ENCODE measurements around the gene CARD9. TPM values are rescaled to one million over a fixed set of nuclear protein-coding genes. Genes with fewer than 3 reads are reported as not detected.

CARD9 gene
- total RNA-seq, 1 donor from 2014 or later: 1.4 TPM

DNA sequence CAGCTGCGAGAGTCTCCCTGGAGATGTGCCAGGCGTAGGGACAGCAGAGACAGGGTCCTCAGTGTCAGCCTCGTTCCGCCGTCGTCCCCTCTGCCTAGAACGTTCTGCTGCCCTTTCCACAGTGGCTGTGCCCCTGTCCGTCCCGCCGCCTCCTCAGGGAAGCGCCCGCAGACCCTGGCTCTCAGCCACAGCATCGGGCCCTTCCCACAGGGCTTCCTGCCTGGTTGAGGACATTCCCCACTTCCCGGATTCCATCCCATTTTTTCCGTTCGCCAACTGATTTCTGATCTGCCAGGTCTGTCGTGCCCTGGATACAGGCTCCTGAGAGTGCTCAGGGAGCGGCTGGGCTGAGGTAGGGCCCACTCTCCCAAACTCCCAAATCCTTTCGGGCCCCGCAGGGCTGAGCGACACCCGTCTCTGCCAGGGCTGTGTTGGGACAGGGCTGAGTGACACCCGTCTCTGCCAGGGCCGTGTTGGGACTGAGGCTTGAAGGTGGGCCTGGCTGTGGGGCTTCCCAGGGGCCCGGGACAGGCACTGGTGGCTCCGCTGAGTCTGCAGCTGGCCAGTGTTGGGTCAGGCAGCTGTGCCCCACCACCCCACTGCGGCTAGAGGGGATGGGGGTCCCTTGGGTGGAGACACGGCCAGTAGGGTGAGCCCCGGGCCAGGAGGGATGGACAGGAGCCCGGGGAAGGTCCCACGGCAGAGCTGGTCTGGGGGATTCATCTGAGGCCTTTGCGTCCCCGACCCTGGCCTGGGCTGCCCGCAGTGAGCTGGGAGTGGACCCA is 25.8 kb downstream of the CARD9 start:
- no peaks in the 10 kb centered on the region for H3K36me3 Mint-ChIP-seq (ENCODE audit: low read depth)
- H3K4me1 Mint-ChIP-seq: peaks cover 19% of the 10 kb centered on the region
- peaks cover 5% of the 10 kb centered on the region for H3K27me3 Mint-ChIP-seq (ENCODE audit: low read depth)
- H3K27ac Mint-ChIP-seq (ENCODE audit: unreplicated experiment): no peak overlapping the region
- no peaks in the 10 kb centered on the region for H3K9me3 Mint-ChIP-seq
- no peak for DNase-seq (ENCODE audit: low read depth, low spot score)
- TF ChIP-seq, protein P1, sequence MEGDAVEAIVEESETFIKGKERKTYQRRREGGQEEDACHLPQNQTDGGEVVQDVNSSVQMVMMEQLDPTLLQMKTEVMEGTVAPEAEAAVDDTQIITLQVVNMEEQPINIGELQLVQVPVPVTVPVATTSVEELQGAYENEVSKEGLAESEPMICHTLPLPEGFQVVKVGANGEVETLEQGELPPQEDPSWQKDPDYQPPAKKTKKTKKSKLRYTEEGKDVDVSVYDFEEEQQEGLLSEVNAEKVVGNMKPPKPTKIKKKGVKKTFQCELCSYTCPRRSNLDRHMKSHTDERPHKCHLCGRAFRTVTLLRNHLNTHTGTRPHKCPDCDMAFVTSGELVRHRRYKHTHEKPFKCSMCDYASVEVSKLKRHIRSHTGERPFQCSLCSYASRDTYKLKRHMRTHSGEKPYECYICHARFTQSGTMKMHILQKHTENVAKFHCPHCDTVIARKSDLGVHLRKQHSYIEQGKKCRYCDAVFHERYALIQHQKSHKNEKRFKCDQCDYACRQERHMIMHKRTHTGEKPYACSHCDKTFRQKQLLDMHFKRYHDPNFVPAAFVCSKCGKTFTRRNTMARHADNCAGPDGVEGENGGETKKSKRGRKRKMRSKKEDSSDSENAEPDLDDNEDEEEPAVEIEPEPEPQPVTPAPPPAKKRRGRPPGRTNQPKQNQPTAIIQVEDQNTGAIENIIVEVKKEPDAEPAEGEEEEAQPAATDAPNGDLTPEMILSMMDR (conservative IDR thresholded peaks at IDR 0.05): no peak
- peak overlapping the region; percentile 47 for H3K4me3 Mint-ChIP-seq

DNA sequence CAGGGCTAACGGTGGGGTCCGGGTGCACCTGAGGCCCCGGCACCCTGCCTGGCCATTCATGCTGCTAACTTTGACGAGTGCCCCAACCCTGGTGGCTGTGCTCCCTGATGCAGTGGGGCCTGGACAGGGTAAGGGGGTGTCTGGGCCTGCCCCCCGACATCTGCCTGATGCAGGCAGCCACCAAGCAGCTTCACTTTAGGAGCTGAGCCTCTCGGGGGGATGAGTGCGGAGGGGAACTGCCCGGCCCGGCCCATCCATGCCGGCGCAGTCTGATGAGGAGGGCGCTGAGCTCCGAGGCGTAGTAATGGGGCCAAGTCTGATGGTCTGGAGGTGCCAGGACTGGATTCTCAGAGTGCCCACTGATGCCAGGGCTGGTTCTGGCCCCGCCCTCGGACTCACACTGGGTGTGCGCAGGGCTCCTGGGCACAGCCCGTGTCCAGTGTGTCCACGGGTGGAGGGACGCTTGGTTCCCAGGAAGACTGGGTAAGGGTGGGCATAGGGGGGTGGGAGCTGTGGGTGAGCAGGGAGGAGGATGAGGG is 26.5 kb downstream of the CARD9 start:
- no peak overlapping the region for H3K4me3 Mint-ChIP-seq
- H3K9me3 Mint-ChIP-seq: no peaks in the 10 kb centered on the region
- H3K36me3 Mint-ChIP-seq (ENCODE audit: low read depth): no peaks in the 10 kb centered on the region
- H3K4me1 Mint-ChIP-seq: peaks cover 22% of the 10 kb centered on the region
- no peak for DNase-seq (ENCODE audit: low read depth, low spot score)
- H3K27ac Mint-ChIP-seq (ENCODE audit: unreplicated experiment): no peak overlapping the region
- TF ChIP-seq, protein P1 (conservative IDR thresholded peaks at IDR 0.05): no peak
- peaks cover 5% of the 10 kb centered on the region for H3K27me3 Mint-ChIP-seq (ENCODE audit: low read depth)

DNA sequence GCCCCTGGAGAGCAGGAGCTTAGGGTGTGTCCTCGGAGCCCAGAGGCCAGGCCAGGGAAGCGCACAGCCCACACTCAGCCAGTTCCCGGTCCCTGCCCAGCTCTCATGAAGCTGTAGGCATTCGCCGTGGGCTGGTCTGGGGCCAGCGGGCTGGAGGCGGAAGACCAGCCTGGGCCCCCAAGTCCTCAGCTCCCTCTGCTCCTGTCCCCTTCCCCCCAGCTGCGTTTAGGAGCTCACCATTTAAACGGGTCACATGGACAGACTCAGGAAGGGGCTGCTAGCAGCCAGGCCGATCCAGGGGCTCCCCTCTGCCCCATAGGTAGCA is 27.4 kb downstream of the CARD9 start:
- Mint-ChIP-seq H3K36me3 (ENCODE audit: low read depth) (no peaks in the 10 kb centered on the region), H3K9me3 (no peaks in the 10 kb centered on the region), H3K27ac (ENCODE audit: unreplicated experiment) (no peak overlapping the region), H3K27me3 (ENCODE audit: low read depth) (peaks cover 5% of the 10 kb centered on the region), H3K4me1 (peaks cover 25% of the 10 kb centered on the region), H3K4me3 (peak overlapping the region; percentile 49)
- TF ChIP-seq, protein P1 (conservative IDR thresholded peaks at IDR 0.05): no peak
- no peak for DNase-seq (ENCODE audit: low read depth, low spot score)

DNA sequence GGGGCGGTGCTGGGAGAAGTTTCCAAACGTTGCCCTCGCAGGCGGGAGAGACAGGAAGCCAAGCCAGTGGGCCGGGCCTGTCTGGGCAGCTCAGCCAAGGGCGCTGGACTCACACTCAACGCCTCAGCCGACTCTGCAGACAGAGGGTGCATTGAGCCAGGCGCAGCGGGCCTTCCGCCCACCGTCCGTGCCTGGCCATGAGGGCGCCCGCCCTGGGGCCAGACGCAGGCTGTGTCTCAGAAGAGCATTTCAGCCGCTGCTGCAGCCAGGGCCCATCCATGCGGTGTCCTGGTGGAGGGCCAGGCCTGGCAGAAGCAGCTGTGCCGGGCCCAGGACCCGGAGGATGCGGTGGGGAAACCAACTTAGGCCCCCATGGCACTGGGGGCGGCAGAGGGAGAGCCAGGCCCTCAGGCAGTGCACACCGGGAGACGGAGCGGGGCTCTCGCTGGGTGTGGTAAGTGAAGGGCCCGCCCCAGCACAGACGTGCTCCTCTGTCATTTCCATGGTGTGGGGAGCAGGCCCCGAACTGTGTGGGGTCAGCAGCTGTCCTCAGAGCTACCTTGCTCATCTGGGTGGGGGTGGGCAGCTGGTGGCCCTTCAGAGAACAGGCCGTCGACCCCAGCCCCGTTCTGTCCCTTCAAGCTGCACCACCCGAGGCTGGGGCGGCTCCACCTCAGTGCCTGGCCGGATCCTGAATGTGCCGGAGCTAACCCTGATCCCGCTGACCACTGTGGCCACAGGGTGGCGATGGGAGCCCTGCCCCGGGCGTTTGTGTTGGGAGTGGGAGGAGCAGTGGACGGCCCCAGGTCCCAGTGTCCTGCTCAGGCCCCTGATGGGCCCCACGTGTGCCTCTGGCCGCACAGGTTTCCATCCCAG is 27.9 kb downstream of the CARD9 start:
- peak overlapping the region; percentile 91 for H3K27ac Mint-ChIP-seq (ENCODE audit: unreplicated experiment)
- H3K4me1 Mint-ChIP-seq: peaks cover 25% of the 10 kb centered on the region
- no peaks in the 10 kb centered on the region for H3K36me3 Mint-ChIP-seq (ENCODE audit: low read depth)
- H3K27me3 Mint-ChIP-seq (ENCODE audit: low read depth): peaks cover 5% of the 10 kb centered on the region
- peak overlapping the region; percentile 75 for H3K4me3 Mint-ChIP-seq
- peak; percentile 67 for DNase-seq (ENCODE audit: low read depth, low spot score)
- TF ChIP-seq, protein P1 (conservative IDR thresholded peaks at IDR 0.05): peak; percentile 55
- no peaks in the 10 kb centered on the region for H3K9me3 Mint-ChIP-seq

DNA sequence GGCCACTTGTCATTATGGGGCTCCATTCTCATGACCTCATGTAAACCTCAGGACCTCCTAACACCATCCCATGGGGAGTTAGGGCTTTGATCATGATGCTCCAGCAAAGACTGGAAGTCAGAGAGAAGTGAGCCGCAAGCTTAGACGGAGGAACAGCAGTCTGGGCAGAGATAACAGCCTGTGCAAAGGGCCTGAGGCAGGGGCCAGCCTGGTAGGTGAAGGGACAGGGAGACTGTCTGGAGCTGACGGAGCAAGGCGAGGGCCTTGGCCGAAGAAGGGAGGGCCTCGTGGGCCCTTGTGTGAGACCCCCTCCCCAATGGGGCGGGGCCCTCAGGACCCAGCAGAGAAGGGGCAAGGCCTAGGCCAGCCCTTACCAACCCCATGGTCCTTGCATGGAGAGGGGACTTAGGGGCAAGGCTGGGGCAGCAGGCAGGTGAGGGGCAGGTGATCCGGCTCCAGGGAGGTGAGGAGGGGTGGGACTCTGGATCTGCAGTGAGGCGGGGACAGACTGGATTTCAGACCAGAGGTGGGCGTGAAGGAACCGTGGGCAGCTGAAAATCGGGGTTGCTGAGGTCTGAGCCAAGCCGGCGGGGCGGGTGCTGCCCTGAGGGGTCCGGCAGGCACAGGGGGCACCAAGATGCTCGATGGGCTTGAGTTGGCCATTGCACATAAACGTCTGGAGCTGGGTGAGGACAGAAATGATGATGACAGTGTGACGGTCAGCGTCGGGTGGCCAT is 28.8 kb downstream of the CARD9 start:
- peaks cover 25% of the 10 kb centered on the region for H3K4me1 Mint-ChIP-seq
- TF ChIP-seq, protein P1 (conservative IDR thresholded peaks at IDR 0.05): no peak
- H3K27ac Mint-ChIP-seq (ENCODE audit: unreplicated experiment): peak overlapping the region; percentile 91
- peak overlapping the region; percentile 75 for H3K4me3 Mint-ChIP-seq
- no peaks in the 10 kb centered on the region for H3K36me3 Mint-ChIP-seq (ENCODE audit: low read depth)
- no peaks in the 10 kb centered on the region for H3K9me3 Mint-ChIP-seq
- H3K27me3 Mint-ChIP-seq (ENCODE audit: low read depth): peaks cover 5% of the 10 kb centered on the region
- DNase-seq (ENCODE audit: low read depth, low spot score): no peak
